ENCODE results near the gene AOPEP. TPM values are rescaled to one million over a fixed set of nuclear protein-coding genes. Genes with fewer than 3 reads are reported as not detected.

Gene AOPEP
- total RNA-seq, 2 experiments from 2014 or later, result 6.9 to 7.0 TPM

GRCh38 chr9:94975480-94975879, 249.0 kb downstream of the AOPEP start:
- DNase-seq, result no peak
- H3K9me3 ChIP-seq (ENCODE audit: control insufficient read depth in 1 of 2, insufficient read depth in 1 of 2, low read length in 2 of 2), result no peaks in the 10 kb centered on the region
- no peaks in the 10 kb centered on the region for H3K9me3 Mint-ChIP-seq
- H3K4me1 ChIP-seq (ENCODE audit: insufficient read depth, low read length), result no peaks in the 10 kb centered on the region
- intact Hi-C loops (cut with DNase I, micrococcal nuclease), result no loop called here
- CTCF ChIA-PET, result no interaction called here
- no peaks in the 10 kb centered on the region for H3K4me1 Mint-ChIP-seq (ENCODE audit: low read depth)
- POLR2A ChIA-PET, result no interaction called here
- no peak for ATAC-seq (ENCODE audit: poor library complexity)
- H3K36me3 Mint-ChIP-seq (ENCODE audit: low read depth), result peaks cover 4% of the 10 kb centered on the region
- TF ChIP-seq CTCF (IDR thresholded peaks at IDR 0.05), result no peak
- no peak overlapping the region for H3K27ac ChIP-seq (ENCODE audit: low read depth in 1 of 2, low read length in 2 of 2)
- no peaks in the 10 kb centered on the region for H3K36me3 ChIP-seq (ENCODE audit: insufficient read depth, low read length)
- H3K27ac Mint-ChIP-seq, result no peak overlapping the region
- H3K27me3 ChIP-seq (ENCODE audit: control insufficient read depth in 1 of 2, insufficient read depth in 2 of 2, low read length in 2 of 2), result no peaks in the 10 kb centered on the region
- no peak overlapping the region for H3K4me3 ChIP-seq (ENCODE audit: low read length)
- H3K27me3 Mint-ChIP-seq, result no peaks in the 10 kb centered on the region
- no peak overlapping the region for H3K4me3 Mint-ChIP-seq

GRCh38 chr9:94976077-94976476, 249.6 kb downstream of the AOPEP start:
- POLR2A ChIA-PET, result no interaction called here

GRCh38 chr9:94977416-94977815, 250.9 kb downstream of the AOPEP start:
- Histone ChIP-seq H3K4me3 (ENCODE audit: low read length) (no peak overlapping the region), H3K9me3 (ENCODE audit: control insufficient read depth in 1 of 2, insufficient read depth in 1 of 2, low read length in 2 of 2) (no peaks in the 10 kb centered on the region), H3K27me3 (ENCODE audit: control insufficient read depth in 1 of 2, insufficient read depth in 2 of 2, low read length in 2 of 2) (no peaks in the 10 kb centered on the region), H3K27ac (ENCODE audit: low read depth in 1 of 2, low read length in 2 of 2) (no peak overlapping the region), H3K36me3 (ENCODE audit: insufficient read depth, low read length) (no peaks in the 10 kb centered on the region), H3K4me1 (ENCODE audit: insufficient read depth, low read length) (no peaks in the 10 kb centered on the region)
- DNase-seq, result no peak
- H3K27ac Mint-ChIP-seq, result no peak overlapping the region
- H3K36me3 Mint-ChIP-seq (ENCODE audit: low read depth), result peaks cover 4% of the 10 kb centered on the region
- no peaks in the 10 kb centered on the region for H3K27me3 Mint-ChIP-seq
- ATAC-seq (ENCODE audit: poor library complexity), result no peak
- intact Hi-C loops (cut with DNase I, micrococcal nuclease), result no loop called here
- ChIA-PET CTCF (no interaction called here), POLR2A (no interaction called here)
- H3K9me3 Mint-ChIP-seq, result no peaks in the 10 kb centered on the region
- H3K4me3 Mint-ChIP-seq, result no peak overlapping the region
- TF ChIP-seq CTCF (IDR thresholded peaks at IDR 0.05), result no peak
- no peaks in the 10 kb centered on the region for H3K4me1 Mint-ChIP-seq (ENCODE audit: low read depth)

More at GRCh38 chr9:94976077-94976476, 249.6 kb downstream of the AOPEP start:
- CTCF ChIA-PET, result no interaction called here
- no peak for ATAC-seq (ENCODE audit: poor library complexity)
- Histone ChIP-seq H3K27ac (ENCODE audit: low read depth in 1 of 2, low read length in 2 of 2) (no peak overlapping the region), H3K36me3 (ENCODE audit: insufficient read depth, low read length) (no peaks in the 10 kb centered on the region), H3K27me3 (ENCODE audit: control insufficient read depth in 1 of 2, insufficient read depth in 2 of 2, low read length in 2 of 2) (no peaks in the 10 kb centered on the region), H3K9me3 (ENCODE audit: control insufficient read depth in 1 of 2, insufficient read depth in 1 of 2, low read length in 2 of 2) (no peaks in the 10 kb centered on the region), H3K4me1 (ENCODE audit: insufficient read depth, low read length) (no peaks in the 10 kb centered on the region), H3K4me3 (ENCODE audit: low read length) (no peak overlapping the region)
- no peaks in the 10 kb centered on the region for H3K4me1 Mint-ChIP-seq (ENCODE audit: low read depth)
- no peak for DNase-seq
- no peaks in the 10 kb centered on the region for H3K27me3 Mint-ChIP-seq
- intact Hi-C loops (cut with DNase I, micrococcal nuclease), result no loop called here
- no peak overlapping the region for H3K4me3 Mint-ChIP-seq
- H3K27ac Mint-ChIP-seq, result no peak overlapping the region
- no peaks in the 10 kb centered on the region for H3K9me3 Mint-ChIP-seq
- peaks cover 4% of the 10 kb centered on the region for H3K36me3 Mint-ChIP-seq (ENCODE audit: low read depth)
- no peak for TF ChIP-seq CTCF (IDR thresholded peaks at IDR 0.05)

Measured in CD4-positive, alpha-beta T cell (primary cell).